Fibroblast of pulmonary artery (primary cell): ENCODE results near the gene TRMU.

Experiments
- DNase-seq: peaks from one replicate; pipeline ENCODE4 v3.0.0-alpha.2; 2010; ENCODE audit warnings: low read depth
- H3K4me3 ChIP-seq: replicated peaks from 2 replicates; pipeline ENCODE4 v1.5.1; 2011; ENCODE audit warnings: low read depth, mild to moderate bottlenecking, control low read depth, low read length, moderate library complexity
- CTCF ChIP-seq: IDR thresholded peaks from 2 replicates; pipeline ENCODE4 v1.5.1; 2011; ENCODE audit warnings: mild to moderate bottlenecking, control low read depth, low read length, inconsistent platforms; ENCODE audit errors: missing control alignments

Gene TRMU

GRCh38 chr22:46366327-46366731 is 30.8 kb downstream of the TRMU start:
- no peak for TF ChIP-seq CTCF
- DNase-seq = no peak
- no peak overlapping the region for H3K4me3 ChIP-seq

GRCh38 chr22:46366801-46367706 is 31.5 kb downstream of the TRMU start:
- TF ChIP-seq CTCF = no peak
- no peak for DNase-seq
- H3K4me3 ChIP-seq = no peak overlapping the region

- DNase-seq = peak; percentile 58
- TF ChIP-seq CTCF = peak; percentile 86
- no peak overlapping the region for H3K4me3 ChIP-seq
These were observed 32.2 kb downstream of the TRMU start for GRCh38 chr22:46367707-46368191.

- no peak for DNase-seq
- no peak overlapping the region for H3K4me3 ChIP-seq
- TF ChIP-seq CTCF = no peak
These were observed 32.9 kb downstream of the TRMU start for GRCh38 chr22:46368422-46368821.

- no peak for DNase-seq
- H3K4me3 ChIP-seq = no peak overlapping the region
- TF ChIP-seq CTCF = no peak
These were observed 33.6 kb downstream of the TRMU start for GRCh38 chr22:46368871-46369715.

GRCh38 chr22:46369716-46370583 is 34.4 kb downstream of the TRMU start:
- H3K4me3 ChIP-seq = no peak overlapping the region
- no peak for DNase-seq
- TF ChIP-seq CTCF = no peak
